Muscle of arm (tissue), 12 donors: ENCODE data around the gene PAX4. TPM values are rescaled to one million over a fixed set of nuclear protein-coding genes. Genes with fewer than 3 reads are reported as not detected.
A peak's percentile ranks its signal among the peaks of the same experiment; 100 is the strongest.
"Not testable (repeated sequence)": the region's sequence is repeated elsewhere in the genome, so short reads cannot be mapped to it uniquely, and the experiment has no call there.

ENCODE experiments used
- DNase-seq: peaks from one replicate; pipeline ENCODE4 v3.0.0-alpha.2; 2013
- polyA plus RNA-seq, 12 donors: library from polyadenylated mRNA; unstranded; fragments of 120-200 nt; gene quantifications; one replicate each; pipeline ENCODE4 v1.2.1, GENCODE V29; 2013; ENCODE audit not compliant: insufficient read length in 12 of 12

Gene PAX4
- polyA plus RNA-seq, 12 donors, result not detected

GRCh38 chr7:127585044-127585953 is 32.6 kb downstream of the PAX4 start, which contains the start of gene GCC1:
GCC1 (minus strand) TSS chr7:127585596; CDS start chr7:127585182, 414 bp downstream.
- peak; percentile 94 for DNase-seq

DNA sequence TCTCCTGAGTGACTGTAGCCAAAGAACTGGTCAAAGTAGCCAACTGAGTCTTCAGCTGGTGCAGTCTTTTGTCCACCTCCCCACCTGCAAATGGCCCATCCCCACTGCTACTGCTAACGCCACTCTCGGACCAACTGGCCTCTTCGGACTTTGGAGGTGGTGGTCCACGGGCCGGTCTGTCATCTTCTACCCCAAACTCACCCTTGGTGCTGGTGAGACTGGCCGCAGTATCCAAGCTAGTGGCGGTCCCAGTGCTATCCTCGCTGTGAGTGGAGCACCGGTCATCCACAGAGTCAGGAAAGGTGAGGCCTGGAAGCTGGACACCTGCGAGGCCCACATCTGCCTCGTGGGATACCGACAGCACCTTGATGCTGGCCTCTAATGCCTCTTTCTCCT is 33.3 kb downstream of the PAX4 start:
- DNase-seq, result no peak

GRCh38 chr7:127582361-127582760 is 35.6 kb downstream of the PAX4 start:
- no peak for DNase-seq

GRCh38 chr7:127581716-127582115 is 36.2 kb downstream of the PAX4 start:
- DNase-seq, result no peak

DNA sequence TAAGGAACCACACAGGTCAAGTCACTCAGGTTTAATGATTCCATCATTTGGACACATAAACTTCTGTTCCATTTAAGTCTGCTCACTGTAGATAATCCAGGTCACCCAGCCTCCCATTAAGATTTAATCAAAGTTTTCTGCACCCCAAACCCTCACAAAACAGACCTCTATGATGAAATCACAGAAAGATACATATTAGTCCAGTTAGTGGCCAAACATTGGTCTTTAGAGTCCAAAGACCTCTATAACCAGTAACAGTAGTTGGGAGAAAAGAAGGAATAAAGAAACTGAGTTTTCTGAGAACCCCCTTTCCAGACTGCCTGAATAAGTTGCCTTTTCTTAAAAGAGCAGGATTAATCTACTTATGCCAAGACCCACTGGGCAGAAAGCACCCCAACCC is 37.3 kb downstream of the PAX4 start:
- DNase-seq, result no peak

DNA sequence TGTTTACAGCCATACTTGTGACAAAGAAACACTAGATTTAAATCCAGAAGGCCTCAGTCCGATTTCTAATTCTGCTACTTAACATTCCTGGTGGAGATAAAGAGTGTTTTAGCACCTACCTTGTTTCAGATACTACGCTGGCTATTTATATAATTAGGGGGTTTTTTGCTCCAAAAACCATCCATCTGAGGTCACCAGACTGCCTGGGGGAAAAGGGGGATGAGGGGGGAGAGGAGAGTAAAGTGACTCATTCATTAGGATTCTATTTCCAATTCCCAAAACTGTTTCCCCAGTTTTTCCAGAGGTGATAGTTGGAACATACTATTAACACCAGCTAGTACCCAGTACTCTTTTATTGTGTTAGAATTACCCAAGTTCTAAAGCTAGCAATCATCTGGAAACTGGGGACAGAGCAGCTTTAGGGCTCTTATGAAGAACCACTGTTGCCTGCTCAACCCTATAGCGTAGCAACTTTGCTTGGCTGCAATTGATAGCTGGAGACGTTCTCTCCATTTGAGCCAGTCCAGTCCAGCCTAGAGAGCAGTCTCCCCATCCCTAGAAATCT is 39.1 kb downstream of the PAX4 start:
- DNase-seq, result no peak

- DNase-seq, result no peak
Measured at GRCh38 chr7:127578036-127578684, 39.8 kb downstream of the PAX4 start.

DNA sequence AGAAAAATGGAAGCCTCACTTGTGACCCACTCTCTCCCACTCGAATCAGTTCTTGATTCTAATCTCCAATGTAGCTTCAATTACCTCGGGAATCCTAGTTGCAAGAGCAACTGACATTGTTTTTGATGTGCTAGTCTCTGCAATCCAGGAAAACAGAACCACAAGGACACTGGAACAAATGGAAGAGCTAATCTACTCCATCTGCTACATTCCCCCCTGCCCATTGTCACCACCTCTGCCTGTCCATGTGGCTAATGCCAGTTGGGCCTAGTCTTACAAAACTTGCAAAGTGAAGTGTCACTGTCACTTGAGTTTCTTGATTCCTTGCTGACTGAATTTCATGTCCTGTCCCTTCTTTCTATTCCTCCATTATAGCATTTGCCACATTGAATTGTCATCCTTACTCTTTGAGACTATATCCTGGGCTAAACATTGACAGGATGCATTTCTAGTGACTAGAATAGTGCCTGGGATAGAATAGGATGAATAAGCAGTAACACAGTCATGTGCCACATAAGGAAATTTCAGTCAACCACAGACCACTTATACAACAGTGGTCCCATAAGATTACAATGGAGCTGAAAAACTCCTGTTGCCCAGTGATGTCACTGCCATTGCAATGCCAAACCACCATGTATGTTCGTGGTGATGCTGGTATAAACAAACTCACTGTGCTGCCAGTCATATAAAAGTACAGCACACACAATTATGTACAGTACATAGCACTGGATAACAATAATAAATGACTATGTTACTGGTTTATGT is 46.0 kb downstream of the PAX4 start:
- no peak for DNase-seq

DNA sequence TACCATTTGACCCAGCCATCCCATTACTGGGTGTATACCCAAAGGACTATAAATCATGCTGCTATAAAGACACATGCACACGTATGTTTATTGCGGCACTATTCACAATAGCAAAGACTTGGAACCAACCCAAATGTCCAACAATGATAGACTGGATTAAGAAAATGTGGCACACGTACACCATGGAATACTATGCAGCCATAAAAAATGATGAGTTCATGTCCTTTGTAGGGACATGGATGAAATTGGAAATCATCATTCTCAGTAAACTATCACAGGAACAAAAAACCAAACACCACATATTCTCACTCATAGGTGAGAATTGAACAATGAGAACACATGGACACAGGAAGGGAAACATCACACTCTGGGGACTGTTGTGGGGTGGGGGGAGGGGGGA is 49.9 kb downstream of the PAX4 start:
- not testable (repeated sequence) for DNase-seq

DNA sequence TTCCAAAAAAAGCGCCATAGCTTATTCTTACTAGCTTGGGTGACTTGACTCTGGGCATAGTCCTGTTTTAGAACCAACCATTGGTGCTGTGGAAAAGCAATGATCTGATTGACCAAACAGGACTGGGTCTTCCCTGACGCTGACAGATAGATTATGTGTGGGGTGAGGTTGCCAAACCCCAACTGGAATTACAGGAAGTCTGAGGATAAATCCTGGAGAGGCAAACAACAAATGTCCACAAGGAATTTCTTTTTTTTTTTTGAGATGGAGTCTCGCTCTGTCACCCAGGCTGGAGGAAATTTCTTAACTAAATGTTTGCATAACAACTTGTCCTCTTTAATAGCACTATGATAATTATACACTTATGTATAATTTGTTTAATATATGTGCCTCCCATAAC is 51.7 kb downstream of the PAX4 start:
- DNase-seq, result no peak

Other genes with a start within 250 kb of the PAX4 start
- gene ZNF800, start 225.4 kb downstream of the PAX4 start, polyA plus RNA-seq, result 10 to 100 TPM in 11 of 12 donors, not detected in 1; 12.2 to 24.1 (median 15.7) TPM
- gene GCC1, start 32.5 kb downstream of the PAX4 start, polyA plus RNA-seq, result 1 to 10 TPM in 11 of 12 donors, not detected in 1; 6.6 to 9.9 (median 8.5) TPM
- gene ARF5, start 29.7 kb downstream of the PAX4 start, polyA plus RNA-seq, result 100 to 1,000 TPM in 10 of 12 donors, 10 to 100 TPM in 2; 95.3 to 432 (median 114) TPM
- under 1 TPM in 5 of 12 donors, not detected in 7; 0.15 to 0.34 (median 0.27) TPM for gene FSCN3, start 24.4 kb downstream of the PAX4 start, polyA plus RNA-seq
- 100 to 1,000 TPM in 4 of 12 donors, 10 to 100 TPM in 7, not detected in 1; 73.0 to 117 (median 95.7) TPM for gene SND1, start 34.1 kb upstream of the PAX4 start, polyA plus RNA-seq